ENCODE measurements around the gene IGLL1.

DNA sequence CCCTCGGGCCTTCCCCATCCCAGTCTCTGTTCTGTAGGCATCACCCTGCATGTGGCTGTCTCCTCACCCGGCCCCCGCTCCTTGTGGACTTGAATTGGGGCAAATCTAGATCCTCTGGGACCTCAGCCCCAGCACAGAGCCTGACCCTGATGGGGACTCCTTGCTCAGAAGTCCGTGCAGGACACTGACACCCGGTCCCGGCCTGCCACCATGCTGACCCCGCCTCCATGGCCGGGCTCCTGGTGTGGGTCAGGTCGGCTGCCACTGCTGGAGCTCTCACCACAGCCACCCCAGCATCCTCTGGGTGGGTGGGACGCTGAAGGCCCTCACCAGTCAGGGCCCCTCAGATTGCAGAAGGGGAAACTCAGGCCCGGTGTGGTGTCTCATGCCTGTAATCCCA, 1.8 kb downstream of the IGLL1 start:
- TF ChIP-seq GABPA (IDR thresholded peaks at IDR 0.05; ENCODE audit: low read depth): no peak
- TF ChIP-seq, protein P1, sequence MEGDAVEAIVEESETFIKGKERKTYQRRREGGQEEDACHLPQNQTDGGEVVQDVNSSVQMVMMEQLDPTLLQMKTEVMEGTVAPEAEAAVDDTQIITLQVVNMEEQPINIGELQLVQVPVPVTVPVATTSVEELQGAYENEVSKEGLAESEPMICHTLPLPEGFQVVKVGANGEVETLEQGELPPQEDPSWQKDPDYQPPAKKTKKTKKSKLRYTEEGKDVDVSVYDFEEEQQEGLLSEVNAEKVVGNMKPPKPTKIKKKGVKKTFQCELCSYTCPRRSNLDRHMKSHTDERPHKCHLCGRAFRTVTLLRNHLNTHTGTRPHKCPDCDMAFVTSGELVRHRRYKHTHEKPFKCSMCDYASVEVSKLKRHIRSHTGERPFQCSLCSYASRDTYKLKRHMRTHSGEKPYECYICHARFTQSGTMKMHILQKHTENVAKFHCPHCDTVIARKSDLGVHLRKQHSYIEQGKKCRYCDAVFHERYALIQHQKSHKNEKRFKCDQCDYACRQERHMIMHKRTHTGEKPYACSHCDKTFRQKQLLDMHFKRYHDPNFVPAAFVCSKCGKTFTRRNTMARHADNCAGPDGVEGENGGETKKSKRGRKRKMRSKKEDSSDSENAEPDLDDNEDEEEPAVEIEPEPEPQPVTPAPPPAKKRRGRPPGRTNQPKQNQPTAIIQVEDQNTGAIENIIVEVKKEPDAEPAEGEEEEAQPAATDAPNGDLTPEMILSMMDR (IDR thresholded peaks at IDR 0.05; ENCODE audit: insufficient read depth, low read length): no peak
